HEK293T (cell line): Measurements from ENCODE around the gene STK17B.

Experiments
- BHLHE40 ChIP-seq: fragments of 450-650 bp; IDR thresholded peaks from 2 replicates; pipeline ENCODE4 v1.6.1; 2016; ENCODE audit warnings: mild to moderate bottlenecking, moderate library complexity, borderline replicate concordance
- CTBP1 ChIP-seq: fragments of 450-650 bp; IDR thresholded peaks from 2 replicates; pipeline ENCODE4 v1.6.1; 2016; ENCODE audit warnings: borderline replicate concordance
- ELF4 ChIP-seq: fragments of 450-650 bp; IDR thresholded peaks from 2 replicates; pipeline ENCODE4 v1.6.1; 2017; ENCODE audit warnings: antibody characterized with exemption
- FOXA1 ChIP-seq: fragments of 450-650 bp; IDR thresholded peaks from 2 replicates; pipeline ENCODE4 v1.6.1; 2016; ENCODE audit warnings: mild to moderate bottlenecking
- FOXM1 ChIP-seq: fragments of 450-650 bp; IDR thresholded peaks from 2 replicates; pipeline ENCODE4 v1.6.1; 2017; ENCODE audit warnings: mild to moderate bottlenecking, borderline replicate concordance
- HDGF ChIP-seq: fragments of 450-650 bp; IDR thresholded peaks from 2 replicates; pipeline ENCODE4 v1.6.1; 2017; ENCODE audit warnings: antibody characterized with exemption, borderline replicate concordance
- NFRKB ChIP-seq: fragments of 450-650 bp; IDR thresholded peaks from 2 replicates; pipeline ENCODE4 v1.6.1; 2016; ENCODE audit warnings: mild to moderate bottlenecking, moderate library complexity
- PKNOX1 ChIP-seq: fragments of 450-650 bp; IDR thresholded peaks from 2 replicates; pipeline ENCODE4 v1.6.1; 2016
- SP1 ChIP-seq: fragments of 450-650 bp; IDR thresholded peaks from 2 replicates; pipeline ENCODE4 v1.6.1; 2017
- SUZ12 ChIP-seq: fragments of 450-650 bp; IDR thresholded peaks from 2 replicates; pipeline ENCODE4 v1.6.1; 2016; ENCODE audit warnings: mild to moderate bottlenecking
- TARDBP ChIP-seq: fragments of 450-650 bp; IDR thresholded peaks from 2 replicates; pipeline ENCODE4 v1.6.1; 2016
- ZNF384 ChIP-seq: fragments of 450-650 bp; IDR thresholded peaks from 2 replicates; pipeline ENCODE4 v1.6.1; 2016

DNA sequence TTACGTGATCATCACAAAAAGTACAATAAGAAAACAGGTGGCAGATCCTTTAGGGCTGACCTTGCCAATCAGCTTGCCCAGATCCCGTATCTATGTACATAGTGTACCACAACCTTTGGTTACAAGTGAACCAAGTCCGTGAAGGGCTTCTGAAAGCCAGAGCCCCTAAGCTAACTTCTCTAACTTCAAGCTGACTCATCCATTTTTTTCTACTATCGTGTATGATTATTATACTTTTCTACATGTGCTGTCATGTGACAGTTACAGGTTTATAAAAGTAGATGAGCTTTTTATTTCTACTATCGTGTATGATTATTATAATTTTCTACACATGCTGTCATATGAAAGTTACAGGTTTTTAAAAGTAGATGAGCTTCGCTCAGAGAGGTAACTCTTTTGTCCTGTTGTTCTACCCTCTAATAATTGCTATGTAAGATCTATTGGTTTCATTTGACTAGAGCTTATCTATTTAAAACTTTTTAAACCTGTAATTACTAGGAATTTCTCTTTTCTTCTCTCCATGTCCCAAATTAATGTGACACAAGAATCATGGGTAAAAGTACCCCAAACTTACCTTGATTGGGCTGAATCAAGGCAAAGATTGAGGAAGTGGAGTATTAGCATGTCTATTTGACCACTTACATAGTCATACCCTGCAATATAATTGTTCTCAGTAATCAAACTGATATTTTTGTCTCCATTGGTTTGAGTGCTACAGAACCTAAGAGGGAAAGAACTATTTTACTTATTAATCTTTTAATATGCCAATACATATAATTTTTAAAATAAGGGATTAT, 73.3 kb downstream of the STK17B start:
- TF ChIP-seq FOXM1 (no peak), ZNF384 (no peak), TARDBP (no peak), SP1 (no peak), BHLHE40 (no peak), SUZ12 (no peak), PKNOX1 (no peak), FOXA1 (no peak), NFRKB (no peak), ELF4 (no peak), CTBP1 (no peak), HDGF (no peak)
